Measurements from ENCODE around the gene UMODL1. TPM values are rescaled to one million over a fixed set of nuclear protein-coding genes. Genes with fewer than 3 reads are reported as not detected.

Gene UMODL1
- total RNA-seq, 1 donor: not detected

DNA sequence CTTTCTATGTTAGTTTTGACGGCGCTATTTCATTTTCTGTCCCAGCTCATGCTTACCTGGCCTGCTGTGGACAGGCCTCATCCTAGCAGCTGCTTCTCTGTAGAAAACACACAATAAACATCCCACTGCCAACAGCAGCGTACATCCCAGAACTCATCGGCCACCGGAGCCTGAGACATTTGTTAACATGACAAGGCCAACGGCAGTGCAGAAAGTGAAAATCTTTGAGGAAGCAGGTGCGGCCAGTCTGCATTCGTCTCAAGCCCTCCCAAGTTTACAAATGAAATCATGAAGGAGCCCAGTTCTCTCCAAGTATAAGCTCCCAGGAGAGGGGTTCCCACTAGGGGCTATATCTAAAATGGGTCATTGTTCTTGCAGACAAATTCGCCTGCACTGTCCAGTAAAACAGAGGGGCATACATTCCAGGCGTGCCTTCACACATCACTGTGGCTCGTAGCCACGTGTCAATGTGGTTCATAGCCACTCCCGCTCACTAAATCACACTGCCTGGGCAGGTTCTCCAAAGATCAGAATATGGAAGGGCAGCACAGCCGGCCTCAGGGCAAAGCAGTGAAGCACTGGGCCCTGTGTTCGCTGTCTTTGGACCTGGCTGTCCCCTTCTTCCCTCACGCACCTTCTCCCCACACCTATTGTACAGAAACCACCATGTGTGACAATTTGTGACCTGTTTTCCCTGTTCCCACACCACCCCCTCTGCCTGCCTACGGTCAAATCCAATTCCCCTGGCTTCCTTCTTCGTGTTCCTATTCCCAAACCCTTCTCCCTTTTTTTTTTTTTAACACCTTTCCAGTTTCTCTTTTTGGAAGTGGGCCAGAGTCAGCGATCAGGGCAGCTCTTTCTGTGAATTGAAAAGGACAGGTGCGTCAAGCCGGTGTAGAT is 120.8 kb downstream of the UMODL1 start:
- H3K4me3 ChIP-seq (ENCODE audit: low read depth, low read length): no peak overlapping the region
- no peak for DNase-seq (ENCODE audit: low read depth)
- TF ChIP-seq, protein P1, sequence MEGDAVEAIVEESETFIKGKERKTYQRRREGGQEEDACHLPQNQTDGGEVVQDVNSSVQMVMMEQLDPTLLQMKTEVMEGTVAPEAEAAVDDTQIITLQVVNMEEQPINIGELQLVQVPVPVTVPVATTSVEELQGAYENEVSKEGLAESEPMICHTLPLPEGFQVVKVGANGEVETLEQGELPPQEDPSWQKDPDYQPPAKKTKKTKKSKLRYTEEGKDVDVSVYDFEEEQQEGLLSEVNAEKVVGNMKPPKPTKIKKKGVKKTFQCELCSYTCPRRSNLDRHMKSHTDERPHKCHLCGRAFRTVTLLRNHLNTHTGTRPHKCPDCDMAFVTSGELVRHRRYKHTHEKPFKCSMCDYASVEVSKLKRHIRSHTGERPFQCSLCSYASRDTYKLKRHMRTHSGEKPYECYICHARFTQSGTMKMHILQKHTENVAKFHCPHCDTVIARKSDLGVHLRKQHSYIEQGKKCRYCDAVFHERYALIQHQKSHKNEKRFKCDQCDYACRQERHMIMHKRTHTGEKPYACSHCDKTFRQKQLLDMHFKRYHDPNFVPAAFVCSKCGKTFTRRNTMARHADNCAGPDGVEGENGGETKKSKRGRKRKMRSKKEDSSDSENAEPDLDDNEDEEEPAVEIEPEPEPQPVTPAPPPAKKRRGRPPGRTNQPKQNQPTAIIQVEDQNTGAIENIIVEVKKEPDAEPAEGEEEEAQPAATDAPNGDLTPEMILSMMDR (IDR thresholded peaks at IDR 0.05; ENCODE audit: insufficient read depth, low read length): no peak

Other genes starting within 250 kb of the UMODL1 start
- gene PRDM15, start 192.0 kb upstream of the UMODL1 start, total RNA-seq (ENCODE audit: low replicate concordance): 1.8 and 4.7 TPM in 2 replicates
- gene C2CD2, start 117.3 kb upstream of the UMODL1 start, total RNA-seq (ENCODE audit: low replicate concordance): 14.7 and 20.2 TPM in 2 replicates
- gene ZBTB21, start 61.0 kb upstream of the UMODL1 start, total RNA-seq (ENCODE audit: low replicate concordance): 4.4 and 15.4 TPM in 2 replicates
- 0.08 and 0.09 TPM in 2 replicates for gene ABCG1, start 147.8 kb downstream of the UMODL1 start, total RNA-seq (ENCODE audit: low replicate concordance)
- not detected in 2 replicates for gene TFF3, start 244.1 kb downstream of the UMODL1 start, total RNA-seq (ENCODE audit: low replicate concordance)